Nucleus accumbens (tissue), 56 donors: ENCODE results near the gene OSTC.
A peak's percentile ranks its signal among the peaks of the same experiment; 100 is the strongest.

Experiments used
- DNase-seq, 56 donors: peaks; one replicate each; lab custom pipeline; 2025; lab: John Stamatoyannopoulos, UW

The OSTC gene

GRCh38 chr4:108644237-108644636, 6.2 kb upstream of the OSTC start:
- no peak for DNase-seq

GRCh38 chr4:108646706-108647105, 3.7 kb upstream of the OSTC start:
- DNase-seq: no peak

GRCh38 chr4:108649863-108650211, 562 bp upstream of the OSTC start:
- no peak for DNase-seq

GRCh38 chr4:108651014-108651791, 804 bp downstream of the OSTC start:
- no peak for DNase-seq

- DNase-seq: no peak
Measured at GRCh38 chr4:108662629-108663028, 12.2 kb downstream of the OSTC start.

- DNase-seq: no peak
Measured at GRCh38 chr4:108674356-108674977, 24.1 kb downstream of the OSTC start.

GRCh38 chr4:108681321-108681809, 31.0 kb downstream of the OSTC start:
- peak in 1 of 56 donors; percentile 1 for DNase-seq

- no peak for DNase-seq
Measured at GRCh38 chr4:108683479-108683878, 33.1 kb downstream of the OSTC start.

GRCh38 chr4:108685036-108685686, 34.8 kb downstream of the OSTC start:
- no peak for DNase-seq

GRCh38 chr4:108690738-108691137, 40.3 kb downstream of the OSTC start:
- no peak for DNase-seq

GRCh38 chr4:108693211-108693610, 42.8 kb downstream of the OSTC start:
- no peak for DNase-seq

GRCh38 chr4:108693819-108694218, 43.4 kb downstream of the OSTC start:
- DNase-seq: no peak

- no peak for DNase-seq
Measured at GRCh38 chr4:108694423-108694822, 44.0 kb downstream of the OSTC start.

- no peak for DNase-seq
Measured at GRCh38 chr4:108695062-108695461, 44.7 kb downstream of the OSTC start.

- no peak for DNase-seq
Measured at GRCh38 chr4:108696160-108696559, 45.8 kb downstream of the OSTC start.

- DNase-seq: no peak
Measured at GRCh38 chr4:108700081-108700757, 49.8 kb downstream of the OSTC start.

- DNase-seq: no peak
Measured at GRCh38 chr4:108702960-108703359, 52.6 kb downstream of the OSTC start.

GRCh38 chr4:108703370-108703769, 53.0 kb downstream of the OSTC start:
- DNase-seq: no peak

GRCh38 chr4:108703966-108704365, 53.6 kb downstream of the OSTC start:
- no peak for DNase-seq

GRCh38 chr4:108706289-108706688, 55.9 kb downstream of the OSTC start:
- peak in 15 of 56 donors; percentile 4 to 55 (median 21) for DNase-seq

GRCh38 chr4:108709234-108709633, 58.8 kb downstream of the OSTC start:
- no peak for DNase-seq
